Aorta (tissue), 5 donors: ENCODE data around the gene MGAT1. TPM values are rescaled to one million over a fixed set of nuclear protein-coding genes. Genes with fewer than 3 reads are reported as not detected.
A peak's percentile ranks its signal among the peaks of the same experiment; 100 is the strongest.

Experiments
- ATAC-seq: fragments of 200-7000 bp; cut with Tn5 transposase; one replicate; pipeline ENCODE4 v1.9.1; 2022; ENCODE audit warnings: moderate library complexity; ENCODE audit not compliant: low FRiP score
- DNase-seq, 2 donors: peaks; one replicate each; pipeline ENCODE4 v3.0.0-alpha.2; 2020
- H3K27ac ChIP-seq, 2 donors: one replicate each; pipeline ENCODE4 v1.5.1; 2013; ENCODE audit warnings: low read length in 2 of 2, mild to moderate bottlenecking in 2 of 2, moderate library complexity in 2 of 2, control low read depth in 1 of 2, inconsistent platforms in 1 of 2, low read depth in 1 of 2
- H3K27me3 ChIP-seq, 2 donors: one replicate each; pipeline ENCODE4 v1.6.1; 2013; ENCODE audit warnings: control low read depth in 1 of 2, low read length in 1 of 2, mild to moderate bottlenecking in 1 of 2, moderate library complexity in 1 of 2; ENCODE audit not compliant: insufficient read depth in 2 of 2, control insufficient read depth in 1 of 2
- H3K36me3 ChIP-seq, 2 donors: one replicate each; pipeline ENCODE4 v1.6.1; 2013; ENCODE audit warnings: control low read depth in 1 of 2, low read length in 1 of 2, mild to moderate bottlenecking in 1 of 2; ENCODE audit not compliant: insufficient read depth in 2 of 2, control insufficient read depth in 1 of 2
- H3K4me1 ChIP-seq, 2 donors: one replicate each; pipeline ENCODE4 v1.6.1; 2013; ENCODE audit warnings: low read length in 2 of 2, control low read depth in 1 of 2, mild to moderate bottlenecking in 1 of 2, moderate library complexity in 1 of 2; ENCODE audit not compliant: insufficient read depth in 2 of 2, control insufficient read depth in 1 of 2
- H3K4me3 ChIP-seq, 2 donors: one replicate each; pipeline ENCODE4 v1.5.1; 2013; ENCODE audit warnings: low read length in 2 of 2, control low read depth in 1 of 2, mild to moderate bottlenecking in 1 of 2
- H3K9me3 ChIP-seq: one replicate; pipeline ENCODE4 v1.6.1; 2013; ENCODE audit warnings: mild to moderate bottlenecking, low read length; ENCODE audit not compliant: control insufficient read depth
- WGBS, 2 donors: extraction: QIAGEN DNeasy Blood & Tissue Kit; methylation state at CpG; one replicate each; pipeline ENCODE4 v1.1.7; 2013; 5-methylcytosine and 5-hydroxymethylcytosine counted together
- intact Hi-C, 2 donors: fragments of 100-400 bp; cut with DNase I; formaldehyde crosslinking; loops; one replicate each; pipeline versions ENCODE4 v1.14.2 to v1.15.0; 2022
- polyA plus RNA-seq, 2 donors: library from polyadenylated mRNA; stranded (reverse); fragments of 200-250 nt; gene quantifications; one replicate each; pipeline ENCODE4 v1.2.3, GENCODE V29; 2013
- total RNA-seq, 2 donors: library from RNA; stranded (reverse); fragmentation: NEBNext Ultra II Directional; extraction: Animal tissue kit (Norgen Biotek cat#: 25700); gene quantifications; one replicate each; pipeline ENCODE4 v1.2.1, GENCODE V29; 2021
- donor health status: healthy with polysubstance abuse.
- donor health status: Bipolar disorder and iron deficiency.
- donor health status: DM: no; HTN: no; CAD: no.
- donor health status: DM: no; HTN: no; CAD: no.
- donor health status: DM: yes; HTN: yes; CAD: no.

MGAT1 gene
- total and polyA plus RNA-seq, 4 donors = 60.5 to 180 (median 111) TPM

- WGBS, 2 donors = 37 to 48% methylated on average over 41 of the region's 41 CpGs
- peak; percentile 87 to 94 for DNase-seq
- peaks cover 6 to 16% of the 10 kb centered on the region in 2 donors for H3K4me1 ChIP-seq
- H3K27me3 ChIP-seq = no peaks in the 10 kb centered on the region
- H3K36me3 ChIP-seq = no peaks in the 10 kb centered on the region
- peak; percentile 63 for ATAC-seq
- intact Hi-C loops = loop anchor here in 1 of 2 donors (5.0 to 10.0 kb wide), 2 partner anchors 59 to 441 kb away; partner anchors contain the start of genes RACK1 and ZFP62
- H3K27ac ChIP-seq = peak overlapping the region; percentile 87 to 92
- peak overlapping the region; percentile 55 to 82 for H3K4me3 ChIP-seq
- no peaks in the 10 kb centered on the region for H3K9me3 ChIP-seq
Observed at GRCh38 chr5:180803181-180804128, 849 bp upstream of the MGAT1 start.

GRCh38 chr5:180801596-180802324, 846 bp downstream of the MGAT1 start:
- H3K4me3 ChIP-seq = peak overlapping the region; percentile 82 to 95
- DNase-seq (no peak), ATAC-seq (peak; percentile 27)
- H3K27ac ChIP-seq = peak overlapping the region in 1 of 2 donors; percentile 83
- intact Hi-C loops = loop anchor here in 1 of 2 donors (5.0 to 10.0 kb wide), 2 partner anchors 61 to 443 kb away; partner anchors contain the start of genes RACK1 and ZFP62
- H3K36me3 ChIP-seq = no peaks in the 10 kb centered on the region
- WGBS, 2 donors = 6 to 8% methylated on average over 15 of the region's 15 CpGs
- no peaks in the 10 kb centered on the region for H3K9me3 ChIP-seq
- H3K27me3 ChIP-seq = no peaks in the 10 kb centered on the region
- H3K4me1 ChIP-seq = peaks cover 2 to 6% of the 10 kb centered on the region in 2 donors

DNA sequence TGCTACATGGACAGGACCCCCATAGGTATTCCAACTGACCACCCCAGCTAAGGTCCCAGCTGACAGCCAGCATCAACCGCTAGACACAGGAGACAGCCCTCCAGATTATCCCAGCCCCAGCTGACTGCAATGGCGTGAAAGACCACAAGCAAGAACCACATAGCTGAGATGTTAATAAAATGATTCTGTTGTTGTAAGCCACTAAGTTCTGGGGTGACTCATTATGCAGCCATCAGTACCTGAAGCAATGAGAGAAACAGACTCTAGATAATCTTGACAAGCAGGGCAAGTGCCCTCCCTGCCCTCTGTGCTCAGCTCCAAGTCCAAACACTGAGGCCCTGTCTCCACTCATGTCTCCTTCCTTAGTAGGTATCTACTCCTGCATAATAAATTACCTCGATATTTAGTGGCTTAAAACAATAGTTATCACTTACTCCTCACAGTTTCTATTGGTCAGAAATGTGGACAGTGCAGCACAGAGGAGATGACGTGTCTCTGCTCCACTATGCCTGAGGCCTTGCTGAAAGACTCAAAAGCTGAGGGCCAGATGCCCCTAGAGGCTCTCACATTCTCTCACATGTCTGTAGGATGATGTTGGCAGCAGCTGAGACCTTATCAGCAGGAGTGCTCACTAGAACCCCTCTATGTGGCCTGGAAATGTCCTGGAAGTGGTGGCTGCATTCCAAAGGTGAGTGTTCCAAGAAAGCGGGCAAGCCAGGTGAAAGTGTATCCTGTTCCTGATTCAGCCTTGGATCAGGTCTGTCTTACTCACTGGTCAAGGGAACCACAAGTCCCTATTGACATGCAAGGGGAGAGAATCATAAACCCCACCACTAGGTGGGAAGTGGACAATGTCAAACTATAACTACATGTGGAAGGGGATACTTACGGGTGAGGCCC, 2.5 kb downstream of the MGAT1 start:
- no peak for ATAC-seq
- intact Hi-C loops = loop anchor here in 1 of 2 donors (5.0 to 10.0 kb wide), 2 partner anchors 62 to 445 kb away; partner anchors contain the start of genes RACK1 and ZFP62
- DNase-seq = no peak
- no peaks in the 10 kb centered on the region for H3K9me3 ChIP-seq
- 62% methylated on average over 6 of the region's 6 CpGs for WGBS, 2 donors
- H3K4me1 ChIP-seq = peaks cover 2 to 6% of the 10 kb centered on the region in 2 donors
- H3K27ac ChIP-seq = no peak overlapping the region
- no peak overlapping the region for H3K4me3 ChIP-seq
- no peaks in the 10 kb centered on the region for H3K27me3 ChIP-seq
- H3K36me3 ChIP-seq = no peaks in the 10 kb centered on the region

- Histone ChIP-seq H3K36me3 (no peaks in the 10 kb centered on the region), H3K27ac (no peak overlapping the region), H3K4me3 (no peak overlapping the region), H3K4me1 (peaks cover 2 to 6% of the 10 kb centered on the region in 2 donors), H3K9me3 (no peaks in the 10 kb centered on the region), H3K27me3 (no peaks in the 10 kb centered on the region)
- WGBS, 2 donors = 73% methylated on average over 4 of the region's 4 CpGs
- DNase-seq = no peak
- no peak for ATAC-seq
- intact Hi-C loops = no loop called here
Observed at GRCh38 chr5:180799194-180799593, 3.4 kb downstream of the MGAT1 start.

DNA sequence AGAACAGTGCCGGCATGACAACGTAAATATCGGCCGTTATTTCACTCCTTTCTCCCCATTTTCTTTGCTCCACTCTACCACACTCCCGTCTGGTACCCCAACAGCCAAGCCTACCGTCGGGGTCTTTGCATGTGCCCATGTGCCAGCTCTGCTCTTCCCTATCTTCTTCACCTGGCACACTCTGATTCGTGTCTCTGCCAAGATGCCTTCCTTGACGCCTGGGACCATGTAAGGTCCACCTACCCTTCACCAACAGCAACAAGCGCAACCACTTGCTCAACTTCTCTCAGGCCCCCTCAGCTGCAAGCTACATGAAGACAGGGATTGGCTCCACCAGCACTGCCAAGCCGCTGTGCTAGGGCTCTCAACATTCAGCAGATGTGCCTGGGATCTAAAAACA, 4.4 kb downstream of the MGAT1 start:
- DNase-seq = no peak
- Histone ChIP-seq H3K9me3 (no peaks in the 10 kb centered on the region), H3K4me3 (no peak overlapping the region), H3K27ac (no peak overlapping the region), H3K4me1 (peaks cover 2 to 6% of the 10 kb centered on the region in 2 donors), H3K36me3 (no peaks in the 10 kb centered on the region), H3K27me3 (no peaks in the 10 kb centered on the region)
- 77 to 86% methylated on average over 11 of the region's 11 CpGs for WGBS, 2 donors
- ATAC-seq = no peak
- intact Hi-C loops = no loop called here

GRCh38 chr5:180797256-180798192, 5.1 kb downstream of the MGAT1 start:
- Histone ChIP-seq H3K36me3 (no peaks in the 10 kb centered on the region), H3K27me3 (no peaks in the 10 kb centered on the region), H3K27ac (no peak overlapping the region), H3K9me3 (no peaks in the 10 kb centered on the region), H3K4me1 (peaks cover 2 to 6% of the 10 kb centered on the region in 2 donors), H3K4me3 (no peak overlapping the region)
- 72 to 74% methylated on average over 10 of the region's 10 CpGs for WGBS, 2 donors
- intact Hi-C loops = no loop called here
- no peak for DNase-seq
- ATAC-seq = no peak

DNA sequence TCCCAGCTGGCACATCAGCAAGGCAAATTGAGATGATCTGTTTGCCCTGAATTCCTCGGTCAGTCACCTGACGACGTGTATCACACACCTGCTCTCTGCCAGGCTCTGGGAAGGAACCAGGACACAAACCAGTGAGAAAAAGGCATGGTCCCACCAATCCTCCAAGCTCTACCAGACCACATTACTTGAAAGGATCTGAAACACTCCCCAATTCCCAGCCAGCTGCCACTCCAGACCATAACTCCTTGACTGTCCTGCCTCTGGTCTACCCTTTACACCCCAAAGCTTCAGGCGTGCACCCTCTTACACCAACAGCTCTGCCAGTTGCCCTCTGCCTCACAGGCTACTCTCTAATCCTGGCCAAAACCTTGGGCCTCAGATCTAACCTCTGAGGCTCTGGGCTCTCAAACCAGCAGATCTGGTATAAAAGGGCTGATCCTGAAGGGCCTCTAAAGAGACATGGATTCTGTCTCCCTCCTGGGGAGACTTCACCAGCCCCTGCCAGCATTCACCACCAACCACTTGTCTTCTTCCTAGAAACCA, 6.8 kb downstream of the MGAT1 start:
- ATAC-seq = no peak
- DNase-seq = no peak
- no peaks in the 10 kb centered on the region for H3K9me3 ChIP-seq
- peaks cover 0 to 4% of the 10 kb centered on the region in 2 donors for H3K36me3 ChIP-seq
- intact Hi-C loops = no loop called here
- H3K4me1 ChIP-seq = peaks cover 0 to 5% of the 10 kb centered on the region in 2 donors
- no peak overlapping the region for H3K4me3 ChIP-seq
- WGBS, 2 donors = 65 to 76% methylated on average over 4 of the region's 4 CpGs
- H3K27me3 ChIP-seq = no peaks in the 10 kb centered on the region
- H3K27ac ChIP-seq = no peak overlapping the region
